HG02798 (cell line): Measurements from ENCODE around the gene S100A16.

ENCODE experiments used
- ATAC-seq: cut with Tn5 transposase; IDR thresholded peaks from one replicate; pipeline ENCODE4 v1.9.1; 2021; ENCODE audit warnings: mild to moderate bottlenecking; ENCODE audit not compliant: unreplicated experiment, poor library complexity

Gene S100A16

DNA sequence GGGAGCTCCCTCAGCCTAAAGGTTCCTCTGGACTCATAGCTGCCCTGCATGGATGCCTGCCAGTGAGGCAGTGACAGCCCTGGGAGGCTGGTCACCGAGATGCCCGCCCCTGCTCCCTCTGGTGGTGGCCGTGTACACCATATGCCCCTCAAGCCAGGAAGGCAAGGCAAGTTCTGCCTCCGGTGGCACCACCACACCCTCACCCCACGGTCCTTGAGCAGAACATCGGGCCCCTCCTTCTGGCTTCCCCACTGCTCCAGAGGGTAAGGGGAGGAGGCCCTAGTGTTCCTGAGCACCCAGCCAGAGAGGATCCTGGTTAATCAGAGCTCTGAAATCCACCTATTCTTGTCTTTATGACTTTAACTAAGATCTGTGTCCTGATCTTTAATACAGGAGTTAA, 4.7 kb upstream of the S100A16 start:
- ATAC-seq = peak; percentile 81

DNA sequence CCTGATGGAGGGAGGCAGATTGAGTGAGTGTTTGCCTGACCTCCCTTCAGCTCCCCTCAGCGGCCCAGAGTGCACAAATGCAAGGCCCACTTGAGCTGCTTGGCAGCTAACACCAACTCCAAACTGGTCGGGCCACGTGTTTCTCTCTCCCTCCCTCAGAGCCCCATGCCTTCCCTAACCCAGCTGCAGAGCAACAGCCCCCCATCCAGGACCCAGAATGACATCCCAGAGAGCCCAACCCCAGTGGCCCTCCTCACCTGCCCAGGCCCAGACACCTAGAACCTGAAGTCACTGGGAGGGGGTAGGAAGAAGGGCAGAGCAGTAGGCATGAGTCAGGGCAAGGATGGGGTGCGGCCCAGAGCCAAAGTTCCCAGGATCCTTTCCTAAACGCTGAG, 4.0 kb upstream of the S100A16 start:
- ATAC-seq = no peak

DNA sequence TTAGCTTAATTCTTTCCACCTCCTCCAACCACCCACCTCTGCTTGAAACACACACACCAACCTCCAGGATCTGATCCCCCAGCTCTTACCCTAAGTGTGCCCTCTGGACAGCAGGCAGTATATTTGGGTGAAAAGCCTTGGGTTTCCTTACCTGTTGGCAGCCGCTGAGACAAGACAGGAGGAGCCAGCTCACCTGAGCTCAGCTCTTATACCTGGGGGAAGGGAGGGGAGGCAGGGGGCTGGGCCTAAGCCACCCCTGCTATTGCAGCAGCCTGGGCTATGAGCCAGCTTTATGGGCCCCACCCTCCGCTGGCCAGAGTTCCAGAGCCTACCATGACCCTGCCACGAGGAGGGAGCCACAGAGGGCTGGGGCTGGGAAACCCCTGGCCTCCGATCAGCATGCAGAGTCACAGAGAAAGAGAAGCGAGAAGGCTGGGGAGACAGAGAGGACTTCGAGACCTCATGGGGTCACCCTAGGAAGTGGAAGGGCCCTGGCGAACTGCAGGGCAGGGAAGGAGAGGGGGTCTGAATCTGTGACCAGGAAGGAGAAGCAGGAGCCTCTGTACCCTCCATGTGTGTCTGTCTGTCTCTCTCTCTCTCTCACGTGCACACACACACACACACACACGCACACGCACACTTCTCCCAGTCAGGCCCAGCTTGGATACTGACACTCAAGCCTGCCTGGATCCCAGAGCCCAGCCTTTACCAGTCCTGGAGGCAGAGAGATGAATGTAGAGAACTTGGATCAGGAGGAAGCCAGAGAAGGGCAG, 3.4 kb upstream of the S100A16 start, which contains the start of gene S100A14:
Gene S100A14, minus strand, starts transcription at position 182 of the 773 bp plus-strand sequence. CDS start 467 bp downstream, outside the sequence.
- ATAC-seq = no peak

DNA sequence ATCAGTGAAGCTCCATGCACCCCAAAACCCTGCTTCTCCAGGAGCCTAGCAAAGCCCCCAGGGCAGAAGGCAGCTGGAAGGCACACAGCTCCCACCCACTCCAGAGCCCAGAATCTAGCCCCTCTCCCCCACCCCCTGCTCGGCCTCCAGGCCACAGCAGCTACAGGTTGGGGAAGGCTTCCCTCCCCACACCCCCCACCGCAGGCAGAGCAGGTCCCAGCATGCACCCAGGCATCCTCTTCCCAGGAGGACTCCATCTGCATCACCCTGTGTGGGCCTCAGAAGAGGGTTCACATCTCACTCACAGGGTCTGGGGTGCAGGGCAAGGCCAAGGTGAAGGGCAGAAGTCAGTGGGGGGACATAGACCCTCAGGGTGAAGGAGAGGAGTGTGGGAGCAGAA, 2.5 kb upstream of the S100A16 start:
- no peak for ATAC-seq

DNA sequence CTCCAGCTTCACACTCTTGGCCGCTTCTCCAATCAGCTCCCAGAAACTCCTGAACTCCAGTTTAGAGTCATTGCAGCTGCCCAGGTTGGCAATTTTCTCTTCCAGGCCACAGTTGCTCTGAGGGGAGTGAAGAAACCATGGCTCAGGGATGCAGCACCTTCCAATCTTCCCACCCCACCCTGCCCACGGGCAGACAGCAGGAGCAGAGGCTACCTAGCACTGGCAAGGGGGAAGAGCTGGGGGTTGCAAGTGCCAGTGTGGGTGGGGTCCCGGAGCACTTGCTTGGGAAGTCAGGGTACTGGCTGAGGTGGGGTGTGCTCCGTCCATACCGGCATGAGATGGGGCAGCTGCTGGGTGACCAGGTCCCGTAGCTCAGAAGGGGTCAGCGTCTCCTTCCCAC, 2.0 kb upstream of the S100A16 start:
- ATAC-seq = no peak

DNA sequence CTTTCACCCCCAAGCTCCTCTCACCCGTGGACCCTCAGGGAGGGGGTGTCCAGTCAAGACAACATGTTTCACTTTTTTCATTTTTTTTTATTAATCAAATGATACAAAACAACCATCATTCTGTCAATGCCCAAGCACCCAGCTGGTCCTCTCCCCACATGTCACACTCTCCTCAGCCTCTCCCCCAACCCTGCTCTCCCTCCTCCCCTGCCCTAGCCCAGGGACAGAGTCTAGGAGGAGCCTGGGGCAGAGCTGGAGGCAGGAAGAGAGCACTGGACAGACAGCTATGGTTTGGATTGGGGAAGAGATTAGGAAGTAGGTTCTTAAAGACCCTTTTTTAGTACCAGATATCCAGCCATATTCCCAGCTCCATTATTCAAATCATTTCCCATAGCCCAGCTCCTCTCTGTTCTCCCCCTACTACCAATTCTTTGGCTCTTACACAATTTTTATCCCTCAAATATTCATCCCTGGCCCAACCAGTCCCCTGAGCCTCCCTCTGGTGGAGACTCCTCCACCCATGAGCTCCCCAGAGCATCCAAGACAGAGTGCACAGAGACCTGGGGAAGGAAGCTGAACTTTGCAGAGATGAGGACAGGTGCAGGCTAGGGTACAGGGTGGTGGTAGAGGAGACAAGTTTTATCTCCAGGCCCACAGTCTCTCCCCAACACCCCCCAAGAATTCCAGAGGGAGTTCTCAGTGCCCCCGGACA, 1.4 kb upstream of the S100A16 start:
- ATAC-seq = no peak

DNA sequence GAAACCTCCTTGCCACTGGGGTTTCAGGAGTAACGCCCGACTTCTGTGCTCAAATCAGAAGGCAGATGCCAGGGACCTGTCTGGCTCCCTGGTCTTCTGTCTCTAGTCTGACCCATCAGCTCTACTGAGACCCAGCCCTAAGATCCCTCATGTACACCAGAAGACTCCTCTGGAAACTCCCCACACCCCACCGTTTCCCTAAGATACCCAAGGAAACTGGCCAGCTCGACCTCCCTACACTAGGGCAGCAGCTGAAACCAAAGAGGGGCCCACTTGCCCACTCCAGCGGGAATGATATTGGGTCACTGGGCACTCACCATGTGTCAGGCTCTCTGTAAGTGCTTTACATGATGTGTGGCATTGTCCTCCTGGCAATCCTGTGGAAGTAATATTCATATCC, 469 bp upstream of the S100A16 start:
- ATAC-seq = no peak

DNA sequence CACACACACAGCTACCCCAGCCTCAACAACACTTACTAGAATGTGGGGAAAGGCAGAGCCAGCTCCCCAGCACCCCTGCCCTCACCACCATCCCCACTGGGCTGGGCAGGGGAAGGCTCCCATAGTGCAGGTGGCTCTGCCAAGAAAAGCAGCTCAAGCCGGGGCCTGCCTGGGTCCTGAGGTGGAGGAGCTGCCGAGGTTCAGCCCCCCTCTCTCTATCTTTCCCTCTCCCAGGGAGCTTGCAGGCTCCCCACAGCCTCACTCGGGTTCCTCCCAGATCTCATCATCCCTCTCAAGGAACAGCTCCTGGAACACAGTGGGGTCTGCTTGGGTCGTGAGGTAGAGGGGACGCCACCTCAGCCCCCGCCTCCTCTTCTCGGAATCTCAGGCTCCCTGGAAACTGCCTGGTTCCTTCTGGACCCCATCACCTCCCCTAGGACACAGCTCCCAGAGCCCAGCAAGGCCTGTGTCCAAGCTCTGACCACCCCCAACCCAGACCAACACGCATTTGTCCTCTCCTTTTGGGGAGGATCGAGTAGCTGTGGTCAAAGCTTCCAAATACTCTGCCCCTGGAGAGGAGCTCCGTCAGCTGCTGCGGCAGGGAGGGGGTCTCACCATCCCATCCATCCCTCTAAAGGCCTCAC, 704 bp downstream of the S100A16 start:
- ATAC-seq = no peak

DNA sequence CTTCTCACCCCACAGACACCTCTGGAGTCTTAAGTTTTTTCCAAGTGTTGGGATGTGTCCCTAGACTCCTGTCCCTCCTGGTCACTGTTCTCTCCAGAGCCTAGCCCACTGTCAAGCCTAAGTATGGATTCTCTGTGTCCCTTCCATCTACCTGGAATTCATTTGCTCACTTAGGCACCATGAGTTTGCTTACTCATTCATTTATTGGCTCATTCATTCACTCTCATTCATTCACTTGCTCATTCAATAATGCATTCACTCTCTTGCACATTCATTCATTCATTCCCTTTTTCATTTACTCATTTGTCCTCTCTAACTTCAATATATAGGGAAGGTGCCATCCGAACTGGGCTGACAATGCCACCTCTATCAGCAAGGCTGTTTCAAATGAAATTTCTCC, 1.6 kb downstream of the S100A16 start:
- no peak for ATAC-seq

DNA sequence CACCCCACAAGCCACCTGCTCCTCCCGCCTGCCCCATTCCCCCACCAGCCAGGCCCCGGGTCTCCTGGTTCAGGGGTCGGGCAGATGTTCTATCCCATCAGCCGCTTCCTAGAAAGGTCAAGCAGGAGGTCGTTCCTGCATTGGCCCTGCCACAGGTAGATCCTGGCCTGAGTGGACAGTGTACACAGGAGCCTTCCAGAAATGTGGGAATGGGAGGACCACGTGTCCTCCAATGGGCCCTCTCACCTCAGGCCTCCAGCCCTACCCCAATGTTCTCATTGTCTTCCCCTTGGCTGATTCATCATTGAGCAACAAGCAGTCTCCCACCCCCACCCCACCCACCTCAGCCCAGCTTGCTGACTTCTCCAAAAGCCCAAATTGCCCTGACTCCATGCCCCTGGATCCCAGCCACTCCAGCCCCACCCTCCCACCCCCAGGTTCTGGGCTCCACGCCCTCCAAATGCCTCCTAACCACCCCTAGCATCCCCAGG, 2.1 kb downstream of the S100A16 start:
- no peak for ATAC-seq

DNA sequence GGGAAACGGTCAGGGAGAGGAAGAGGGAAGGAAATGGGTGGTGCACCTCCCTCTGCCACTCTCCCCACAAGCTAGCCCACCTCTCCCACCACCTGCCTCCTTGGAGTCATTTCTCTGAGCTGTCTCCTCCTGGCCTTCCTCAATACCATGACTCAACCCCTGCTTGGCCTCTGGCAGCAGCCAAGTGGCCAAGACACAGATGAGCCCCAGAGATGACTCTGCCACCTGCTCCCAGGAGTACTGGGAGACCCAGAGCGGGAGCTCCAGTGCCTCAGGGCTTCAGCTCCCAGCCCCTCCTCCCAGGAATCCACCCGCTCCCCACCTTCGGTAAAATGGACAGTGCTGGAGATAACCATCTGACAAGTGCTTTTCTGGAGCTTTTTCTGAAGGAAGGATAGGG, 2.6 kb downstream of the S100A16 start:
- ATAC-seq = no peak

DNA sequence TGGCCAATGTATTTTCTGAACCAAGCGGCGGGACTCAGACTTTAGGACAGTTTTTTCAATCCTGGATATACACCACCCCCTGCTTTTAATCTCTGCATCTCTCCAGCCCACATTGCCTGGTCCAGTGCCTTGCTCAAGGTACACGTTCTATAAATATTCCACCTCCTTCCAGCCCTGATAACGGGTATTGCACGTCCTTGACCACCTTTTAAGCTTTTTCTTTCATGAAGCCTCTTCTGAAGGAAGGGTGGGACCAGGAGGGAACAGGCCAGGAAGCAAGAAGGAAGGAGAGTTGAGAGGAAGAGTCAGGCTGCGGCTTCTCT, 3.4 kb downstream of the S100A16 start:
- no peak for ATAC-seq

DNA sequence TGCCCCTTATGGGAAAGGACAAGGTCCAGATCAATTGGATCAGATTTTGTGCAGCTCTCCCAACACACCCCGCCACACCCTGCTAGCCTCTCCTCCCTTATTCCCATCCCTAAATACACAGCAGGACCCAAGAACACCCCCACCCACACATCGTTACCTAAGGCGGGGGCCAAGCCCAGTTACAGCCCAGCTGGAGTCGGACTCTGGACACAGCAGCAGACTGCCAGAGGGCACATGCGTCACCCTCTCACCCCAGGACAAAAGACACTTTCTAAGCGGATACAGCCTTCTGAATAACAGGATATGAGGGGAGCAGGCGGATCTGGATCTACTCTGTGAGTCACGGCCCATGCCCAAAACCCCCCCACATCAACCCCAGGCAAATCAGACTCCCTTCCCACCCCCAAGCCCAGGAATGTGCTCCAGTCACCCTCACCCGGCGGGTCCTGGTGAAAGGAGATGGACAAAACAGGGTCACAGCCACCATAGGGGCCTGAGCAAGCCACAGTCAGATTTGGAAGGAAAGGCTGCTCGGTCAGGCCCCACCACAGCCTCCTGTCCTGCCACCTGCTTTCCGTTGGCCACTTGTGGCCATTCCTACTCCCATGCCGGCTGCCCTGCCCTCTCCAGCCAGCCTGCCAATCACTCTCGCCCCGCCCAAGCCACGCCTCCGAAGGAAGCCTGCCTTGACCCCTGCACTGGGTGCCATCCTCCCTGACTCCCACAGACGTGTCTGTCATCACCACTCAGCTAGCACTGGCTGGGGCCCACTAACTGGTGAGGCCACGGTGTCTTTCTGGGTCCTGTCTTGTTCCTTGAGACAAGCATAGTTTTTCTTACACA, 4.0 kb downstream of the S100A16 start:
- ATAC-seq = no peak

DNA sequence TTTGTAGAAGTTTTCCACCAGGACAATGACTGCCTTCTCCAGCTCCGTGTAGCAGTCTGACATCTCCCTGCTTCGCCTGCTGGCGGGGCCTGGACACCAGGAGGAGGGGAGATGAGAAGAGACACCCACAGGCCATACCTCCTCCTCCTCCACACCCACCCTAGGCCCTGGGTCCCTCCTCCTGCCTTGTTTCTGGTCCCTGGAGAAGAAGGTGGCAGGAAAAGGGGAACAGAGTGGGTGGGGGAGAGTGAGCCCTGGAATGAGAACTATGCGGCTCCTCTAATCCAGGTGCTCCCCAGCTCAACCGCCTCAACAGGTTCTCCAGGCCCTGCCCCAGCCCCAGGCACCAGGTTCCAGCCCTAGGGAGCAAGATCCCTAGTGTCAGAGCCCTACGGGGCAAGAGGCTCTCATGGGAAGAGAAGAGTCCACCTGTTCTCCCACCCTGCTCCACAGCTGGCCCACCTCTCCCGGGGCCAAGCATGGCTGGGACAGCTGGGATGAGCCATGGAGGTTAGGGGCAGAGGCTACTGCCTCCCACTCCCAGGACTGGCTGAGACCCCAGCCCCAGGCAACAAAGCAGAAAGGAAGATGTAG, 4.8 kb downstream of the S100A16 start:
- ATAC-seq = no peak

DNA sequence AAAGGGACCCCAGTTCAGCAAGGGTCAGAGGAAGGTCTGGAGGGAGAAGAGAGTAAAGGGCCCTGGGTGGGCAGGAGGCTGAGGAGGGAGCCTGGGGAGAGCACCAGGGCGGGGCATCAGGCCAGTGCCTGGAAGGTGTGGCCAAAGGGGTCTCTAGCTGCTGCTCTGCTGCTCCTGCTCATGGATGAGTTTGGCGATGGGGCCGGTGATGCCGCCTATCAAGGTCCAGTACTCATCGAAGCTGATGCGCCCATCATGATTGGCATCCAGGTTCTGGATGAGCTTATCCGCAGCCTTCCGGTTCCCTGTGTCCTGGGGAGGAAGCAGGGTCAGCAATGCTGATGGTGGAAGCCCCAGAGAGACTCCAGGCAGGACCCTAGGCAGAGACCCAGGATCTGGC, 5.6 kb downstream of the S100A16 start:
- ATAC-seq = no peak

DNA sequence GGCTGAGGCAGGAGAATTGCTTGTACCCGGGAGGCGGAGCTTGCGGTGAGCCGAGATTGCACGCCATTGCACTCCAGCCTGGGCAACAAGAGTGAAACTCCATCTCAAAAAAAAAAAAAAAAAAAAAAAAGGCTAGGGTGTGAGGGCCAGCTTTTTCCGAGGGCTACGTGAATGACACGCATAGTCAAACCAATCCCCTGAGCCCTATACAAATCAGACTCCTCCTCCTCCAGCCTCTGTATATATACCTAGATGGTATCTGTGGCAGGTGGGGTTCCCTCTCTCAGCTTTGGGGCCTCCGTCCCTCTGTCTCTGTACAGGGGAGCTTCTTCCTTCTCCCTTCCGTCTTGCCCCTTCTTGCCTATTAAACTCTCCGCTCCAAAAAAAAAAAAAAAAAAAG, 6.7 kb downstream of the S100A16 start:
- no peak for ATAC-seq

DNA sequence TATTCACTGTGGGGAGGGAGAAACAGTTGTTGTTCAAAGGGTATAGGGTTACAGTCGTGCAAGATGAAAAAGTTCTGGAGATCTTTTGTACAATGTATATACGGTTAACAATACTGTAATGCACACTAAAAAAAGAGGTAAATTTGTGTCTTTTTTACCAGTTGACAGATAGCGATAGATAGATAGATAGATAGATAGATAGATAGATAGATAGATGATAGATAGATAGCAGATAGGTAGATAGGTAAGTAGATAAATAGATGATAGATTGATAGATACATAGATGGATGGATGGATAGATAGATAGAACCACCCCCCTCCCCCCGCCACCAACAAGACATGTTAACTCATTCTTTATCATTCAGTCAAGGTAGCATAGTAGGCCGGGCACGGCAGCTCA, 10.2 kb downstream of the S100A16 start:
- ATAC-seq = no peak

DNA sequence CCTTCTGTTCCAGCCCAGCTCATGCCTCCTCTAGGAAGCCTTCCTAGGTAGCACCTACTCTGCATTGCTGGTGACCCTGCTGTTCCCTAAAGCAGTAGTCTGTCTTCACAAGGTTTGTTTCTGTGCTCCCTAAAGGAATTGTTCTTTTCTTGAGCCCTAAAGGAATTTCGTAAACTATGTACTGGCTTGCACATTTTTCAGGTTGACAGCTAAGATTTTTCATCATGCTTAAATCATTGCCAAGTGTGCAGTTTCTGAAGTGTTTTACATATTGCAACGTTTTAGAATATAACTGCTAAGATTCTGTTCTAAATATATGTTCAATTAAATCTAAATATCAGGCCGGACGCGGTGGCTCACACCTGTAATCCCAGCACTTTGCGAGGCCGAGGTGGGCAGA, 13.1 kb downstream of the S100A16 start:
- no peak for ATAC-seq

DNA sequence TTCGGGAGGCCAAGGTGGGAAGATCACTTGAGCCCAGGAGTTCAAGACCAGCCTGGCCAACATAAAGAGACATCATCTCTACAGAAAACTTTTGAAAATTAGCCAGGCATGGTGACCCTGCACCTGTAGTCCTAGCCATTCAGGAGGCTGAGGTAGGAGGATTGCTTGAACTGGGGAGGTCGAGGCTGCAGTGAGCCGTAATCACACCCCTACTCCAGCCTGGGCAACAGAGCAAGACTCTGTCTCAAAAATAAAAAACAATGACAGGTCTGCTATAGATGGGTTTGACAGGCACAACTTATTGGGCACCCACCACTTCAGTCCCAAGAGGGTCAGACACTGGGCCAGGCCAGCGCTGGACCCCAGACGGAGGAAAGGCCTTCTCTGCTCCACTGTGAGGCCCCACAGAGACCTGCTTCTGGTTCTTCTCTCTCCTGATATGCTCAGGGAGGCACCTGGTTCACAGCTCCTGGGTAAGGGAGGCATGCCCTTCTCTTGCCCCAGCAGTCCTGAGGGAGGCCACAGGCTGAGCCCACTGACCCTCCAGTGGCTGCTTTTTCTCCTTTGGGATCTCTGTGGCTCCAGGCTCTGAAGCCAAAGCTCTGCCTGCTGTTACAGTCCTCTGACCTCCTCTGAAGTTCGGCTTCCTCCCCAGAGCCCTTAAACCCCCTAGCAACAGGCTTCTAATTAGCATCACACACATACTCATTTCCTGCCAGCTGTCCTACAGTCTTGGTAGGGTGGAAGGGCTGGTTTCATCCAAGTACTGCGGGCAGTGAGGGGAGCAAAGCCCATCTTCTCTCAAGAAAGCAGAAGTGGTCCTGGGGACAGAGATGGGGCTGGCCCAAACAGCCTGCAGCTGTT, 14.4 kb downstream of the S100A16 start:
- peak; percentile 95 for ATAC-seq
